Caco-2 (cell line): ENCODE data around the gene EXOSC2. TPM values are rescaled to one million over a fixed set of nuclear protein-coding genes. Genes with fewer than 3 reads are reported as not detected.
A peak's percentile ranks its signal among the peaks of the same experiment; 100 is the strongest.

Experiments used
- BruUV-seq: library from RNA; stranded (reverse); fragments of 400-500 nt; replicated peaks from 2 replicates; lab custom pipeline; 2021; lab: Mats Ljungman, UMichigan
- CTCF ChIA-PET: fragments of 300-600 bp; sonication (Branson Sonifier 250); formaldehyde crosslinking; loops from one replicate; lab custom pipeline; 2022; ENCODE audit warnings: antibody characterized with exemption; lab: Charles Lee
- POLR2A ChIA-PET: fragments of 300-600 bp; sonication (Branson Sonifier 250); formaldehyde crosslinking; loops from one replicate; lab custom pipeline; 2022; ENCODE audit warnings: antibody characterized with exemption; lab: Charles Lee
- DNase-seq, 2 experiments: peaks; one replicate each; pipeline versions ENCODE4 v3.0.0 to v3.0.0-alpha.2; 2020 to 2022
- H3K27me3 ChIP-seq: replicated peaks from 2 replicates; pipeline ENCODE4 v1.6.0; 2011; ENCODE audit warnings: low read length; ENCODE audit not compliant: control insufficient read depth, insufficient read depth
- H3K36me3 ChIP-seq: 2 replicates; pipeline ENCODE4 v1.5.1; 2011; ENCODE audit warnings: low read length; ENCODE audit not compliant: control insufficient read depth, insufficient read depth
- H3K4me1 ChIP-seq: fragments of 250-450 bp; sonication (Bioruptor Pico); 2 replicates; pipeline ENCODE4 v1.5.1; 2020; ENCODE audit warnings: mild to moderate bottlenecking
- H3K4me3 ChIP-seq: 2 replicates; pipeline ENCODE4 v1.5.1; 2011; ENCODE audit warnings: low read depth, mild to moderate bottlenecking, control low read depth, low read length
- H3K9me3 ChIP-seq: fragments of 250-450 bp; sonication (Bioruptor Pico); 2 replicates; pipeline ENCODE4 v1.5.1; 2020; ENCODE audit warnings: mild to moderate bottlenecking, moderate library complexity
- H3K27ac Mint-ChIP-seq: one replicate; pipeline ENCODE4 v1.8.0; 2022; ENCODE audit warnings: mixed read lengths; ENCODE audit not compliant: unreplicated experiment
- H3K27me3 Mint-ChIP-seq: one replicate; pipeline ENCODE4 v1.8.0; 2022; ENCODE audit warnings: mixed read lengths; ENCODE audit not compliant: insufficient read depth, unreplicated experiment
- H3K36me3 Mint-ChIP-seq: one replicate; pipeline ENCODE4 v1.8.0; 2022; ENCODE audit warnings: mild to moderate bottlenecking, mixed read lengths; ENCODE audit not compliant: insufficient read depth, unreplicated experiment
- H3K4me1 Mint-ChIP-seq: one replicate; pipeline ENCODE4 v1.8.0; 2022; ENCODE audit warnings: low read depth, mixed read lengths; ENCODE audit not compliant: unreplicated experiment
- H3K4me3 Mint-ChIP-seq: one replicate; pipeline ENCODE4 v1.8.0; 2022; ENCODE audit warnings: mild to moderate bottlenecking, moderate library complexity, mixed read lengths; ENCODE audit not compliant: unreplicated experiment
- H3K9me3 Mint-ChIP-seq: one replicate; pipeline ENCODE4 v1.8.0; 2022; ENCODE audit warnings: mixed read lengths; ENCODE audit not compliant: unreplicated experiment
- intact Hi-C: fragments of 100-400 bp; cut with micrococcal nuclease; formaldehyde crosslinking; loops from one replicate; pipeline ENCODE4 v1.10.0; 2022; ENCODE audit not compliant: unreplicated experiment
- total RNA-seq: library from RNA; stranded (reverse); gene quantifications from 2 replicates; pipeline ENCODE4 v1.2.3, GENCODE V29; 2022
- TF ChIP-seq, protein P1 (sequence below), 2 experiments: fragments of 200-600 bp in 1 of 2; IDR thresholded peaks; 1 replicate in 1 of 2; 2 replicates in 1 of 2; pipeline versions ENCODE4 v1.5.1 to v1.8.0; 2011 to 2022; ENCODE audit warnings: antibody characterized with exemption in 1 of 2, control low read depth in 1 of 2, inconsistent platforms in 1 of 2, low read depth in 1 of 2, low read length in 1 of 2, mild to moderate bottlenecking in 1 of 2, moderate library complexity in 1 of 2; ENCODE audit not compliant: insufficient read depth in 1 of 2, severe bottlenecking in 1 of 2, unreplicated experiment in 1 of 2

Gene EXOSC2
- total RNA-seq, 1 experiment from 2014 or later, result 59.1 TPM

DNA sequence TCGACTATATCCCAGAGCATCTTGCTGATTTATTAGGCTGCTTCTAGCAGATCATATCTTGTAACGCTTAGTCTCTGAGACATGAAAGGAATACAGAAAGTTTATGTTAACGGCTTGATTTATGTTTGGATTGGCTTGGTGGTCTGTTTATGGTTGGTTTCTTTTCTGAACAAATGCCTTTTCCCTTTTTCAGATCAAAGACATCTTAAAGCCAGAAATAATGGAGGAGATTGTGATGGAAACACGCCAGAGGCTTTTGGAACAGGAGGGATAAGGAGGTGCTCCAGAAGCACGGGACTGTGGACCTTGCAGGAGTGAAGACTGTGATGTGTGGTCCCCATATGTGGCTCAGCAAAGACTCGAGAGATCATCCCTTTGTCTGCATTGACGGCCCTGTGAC lies 9.9 kb downstream of the EXOSC2 start:
- ChIA-PET POLR2A (no interaction called here), CTCF (no interaction called here)
- Mint-ChIP-seq H3K27ac (no peak overlapping the region), H3K36me3 (peaks cover 80% of the 10 kb centered on the region), H3K4me3 (no peak overlapping the region), H3K9me3 (no peaks in the 10 kb centered on the region), H3K4me1 (no peaks in the 10 kb centered on the region), H3K27me3 (no peaks in the 10 kb centered on the region)
- peaks cover 8% of the 10 kb centered on the region for H3K36me3 ChIP-seq
- no peaks in the 10 kb centered on the region for H3K9me3 ChIP-seq
- H3K4me3 ChIP-seq, result no peak overlapping the region
- TF ChIP-seq, protein P1, sequence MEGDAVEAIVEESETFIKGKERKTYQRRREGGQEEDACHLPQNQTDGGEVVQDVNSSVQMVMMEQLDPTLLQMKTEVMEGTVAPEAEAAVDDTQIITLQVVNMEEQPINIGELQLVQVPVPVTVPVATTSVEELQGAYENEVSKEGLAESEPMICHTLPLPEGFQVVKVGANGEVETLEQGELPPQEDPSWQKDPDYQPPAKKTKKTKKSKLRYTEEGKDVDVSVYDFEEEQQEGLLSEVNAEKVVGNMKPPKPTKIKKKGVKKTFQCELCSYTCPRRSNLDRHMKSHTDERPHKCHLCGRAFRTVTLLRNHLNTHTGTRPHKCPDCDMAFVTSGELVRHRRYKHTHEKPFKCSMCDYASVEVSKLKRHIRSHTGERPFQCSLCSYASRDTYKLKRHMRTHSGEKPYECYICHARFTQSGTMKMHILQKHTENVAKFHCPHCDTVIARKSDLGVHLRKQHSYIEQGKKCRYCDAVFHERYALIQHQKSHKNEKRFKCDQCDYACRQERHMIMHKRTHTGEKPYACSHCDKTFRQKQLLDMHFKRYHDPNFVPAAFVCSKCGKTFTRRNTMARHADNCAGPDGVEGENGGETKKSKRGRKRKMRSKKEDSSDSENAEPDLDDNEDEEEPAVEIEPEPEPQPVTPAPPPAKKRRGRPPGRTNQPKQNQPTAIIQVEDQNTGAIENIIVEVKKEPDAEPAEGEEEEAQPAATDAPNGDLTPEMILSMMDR (IDR thresholded peaks at IDR 0.05; ENCODE audit: insufficient read depth in 1 of 2, low read depth in 1 of 2, low read length in 1 of 2, severe bottlenecking in 1 of 2, unreplicated experiment in 1 of 2), result no peak
- DNase-seq, result no peak
- intact Hi-C loops, result loop anchor here (10.0 kb wide), 1 partner anchor 341 kb away; no protein-coding TSS in a partner anchor
- H3K27me3 ChIP-seq, result no peaks in the 10 kb centered on the region
- no TSS peak for BruUV-seq
- no peaks in the 10 kb centered on the region for H3K4me1 ChIP-seq

DNA sequence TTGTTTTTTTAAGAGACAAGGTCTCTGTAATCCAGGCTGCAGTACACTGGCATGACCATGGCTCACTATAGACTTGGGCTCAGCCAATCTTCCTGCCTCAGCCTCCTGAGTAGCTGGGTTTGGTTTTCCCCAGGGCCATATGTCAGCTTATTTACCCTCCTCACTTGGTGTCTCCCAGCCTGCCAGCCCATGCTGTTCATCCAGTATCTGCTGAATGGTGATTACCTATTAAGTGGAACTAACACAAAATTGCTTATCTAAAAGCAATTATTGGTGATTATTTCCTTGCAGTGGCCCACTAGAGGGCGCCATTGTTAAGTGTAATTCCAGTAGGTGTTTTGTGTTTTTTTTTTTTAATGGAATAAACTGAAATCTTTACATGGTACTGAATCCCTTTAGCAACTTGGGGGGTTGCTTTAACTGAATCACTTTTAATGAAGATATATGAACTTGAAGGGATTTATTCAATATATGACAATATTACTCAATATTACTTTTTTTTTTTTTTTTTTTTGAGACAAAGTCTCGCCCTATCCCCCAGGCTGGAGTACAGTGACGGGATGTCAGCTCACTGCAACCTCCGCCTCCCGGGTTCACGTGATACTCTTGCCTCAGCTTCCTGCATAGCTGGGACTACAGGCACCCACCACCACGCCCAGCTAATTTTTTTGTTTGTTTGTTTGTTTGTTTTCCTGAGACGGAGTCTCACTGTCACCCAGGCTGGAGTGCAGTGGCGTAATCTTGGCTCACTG lies 13.8 kb downstream of the EXOSC2 start:
- peak; percentile 69 to 70 for DNase-seq
- no peak overlapping the region for H3K27ac Mint-ChIP-seq
- POLR2A ChIA-PET, result no interaction called here

DNA sequence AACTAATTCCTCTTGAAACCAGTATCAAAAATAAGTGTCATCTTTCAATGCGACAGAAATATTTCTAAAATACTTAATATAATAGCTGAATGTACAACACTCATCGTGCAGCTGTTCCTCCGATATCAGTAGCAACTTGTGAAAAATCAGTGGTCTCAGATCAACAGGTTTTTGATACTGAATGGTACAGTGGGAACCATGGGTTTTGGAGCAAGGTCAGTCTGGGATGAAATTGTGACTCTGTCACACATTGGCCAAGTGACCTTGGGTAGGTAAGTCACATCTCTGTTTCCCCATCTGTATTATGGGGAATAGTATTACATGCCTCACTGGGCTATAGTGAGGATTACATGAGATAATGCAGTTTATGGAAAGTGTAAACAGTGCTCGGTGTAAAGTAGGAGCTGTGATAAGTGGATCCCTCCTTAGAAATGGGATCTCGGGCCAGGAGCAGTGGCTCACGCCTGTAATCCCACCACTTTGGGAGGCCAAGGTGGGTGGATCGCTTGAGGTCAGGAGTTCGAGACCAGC lies 17.3 kb downstream of the EXOSC2 start:
- H3K27me3 ChIP-seq, result no peaks in the 10 kb centered on the region
- BruUV-seq, result no TSS peak
- Mint-ChIP-seq H3K27me3 (no peaks in the 10 kb centered on the region), H3K9me3 (no peaks in the 10 kb centered on the region), H3K36me3 (peaks cover 38% of the 10 kb centered on the region), H3K27ac (no peak overlapping the region), H3K4me1 (peaks cover 8% of the 10 kb centered on the region), H3K4me3 (peak overlapping the region; percentile 18)
- peaks cover 22% of the 10 kb centered on the region for H3K4me1 ChIP-seq
- CTCF ChIA-PET, result interaction anchor here (0.7 to 1.3 kb wide), 2 partner anchors 10 to 156 kb away, joined by 4 read pairs; no protein-coding TSS in a partner anchor
- H3K4me3 ChIP-seq, result no peak overlapping the region
- H3K9me3 ChIP-seq, result no peaks in the 10 kb centered on the region
- POLR2A ChIA-PET, result no interaction called here
- no peaks in the 10 kb centered on the region for H3K36me3 ChIP-seq
- intact Hi-C loops, result loop anchor here (5.0 kb wide), 1 partner anchor 231 kb away; no protein-coding TSS in a partner anchor
- TF ChIP-seq, protein P1 (IDR thresholded peaks at IDR 0.05; ENCODE audit: insufficient read depth in 1 of 2, low read depth in 1 of 2, low read length in 1 of 2, severe bottlenecking in 1 of 2, unreplicated experiment in 1 of 2), result no peak
- DNase-seq, result no peak

More for the DNA sequence above, 13.8 kb downstream of the EXOSC2 start:
- H3K4me1 Mint-ChIP-seq, result no peaks in the 10 kb centered on the region
- H3K9me3 Mint-ChIP-seq, result no peaks in the 10 kb centered on the region
- BruUV-seq, result no TSS peak
- CTCF ChIA-PET, result interaction anchor here (0.7 to 1.0 kb wide), 3 partner anchors 24 to 157 kb away, joined by 4 to 6 read pairs (median 4); no protein-coding TSS in a partner anchor
- TF ChIP-seq, protein P1 (IDR thresholded peaks at IDR 0.05; ENCODE audit: insufficient read depth in 1 of 2, low read depth in 1 of 2, low read length in 1 of 2, severe bottlenecking in 1 of 2, unreplicated experiment in 1 of 2), result peak; percentile 69
- H3K9me3 ChIP-seq, result no peaks in the 10 kb centered on the region
- H3K4me3 Mint-ChIP-seq, result no peak overlapping the region
- intact Hi-C loops, result loop anchor here (1.0 to 10.0 kb wide), 2 partner anchors 159 to 337 kb away; no protein-coding TSS in a partner anchor
- 0 out of 2 replicates have a peak, but pooled peaks cover 3% of the 10 kb centered on the region for H3K4me1 ChIP-seq
- no peak overlapping the region for H3K4me3 ChIP-seq
- H3K36me3 ChIP-seq, result peaks cover 3% of the 10 kb centered on the region; the same call in 1 of the 2 replicates
- H3K27me3 ChIP-seq, result no peaks in the 10 kb centered on the region
- H3K36me3 Mint-ChIP-seq, result peaks cover 60% of the 10 kb centered on the region
- H3K27me3 Mint-ChIP-seq, result no peaks in the 10 kb centered on the region
